ENCODE results near the gene MLF2. TPM values are rescaled to one million over a fixed set of nuclear protein-coding genes. Genes with fewer than 3 reads are reported as not detected.
A peak's percentile ranks its signal among the peaks of the same experiment; 100 is the strongest.

The MLF2 gene
- total RNA-seq, 2 donors from 2014 or later, result 59.4 to 76.5 TPM

- TF ChIP-seq POLR2A (IDR thresholded peaks at IDR 0.05) (no peak), CTCF (IDR thresholded peaks at IDR 0.05) (no peak)
- H3K27me3 ChIP-seq, result no peaks in the 10 kb centered on the region
- 88 to 94% methylated on average over 8 to 16 of the region's 18 CpGs for whole genome bisulfite sequencing, 2 donors
- no peaks in the 10 kb centered on the region for H3K9me3 ChIP-seq
- ATAC-seq (no peak), DNase-seq (no peak)
- H3K27ac ChIP-seq, result no peak overlapping the region
- peaks cover 19 to 26% of the 10 kb centered on the region in 2 donors for H3K36me3 ChIP-seq (replicated peaks in 1 of 2; ENCODE audit: insufficient read depth in 1 of 2, low read depth in 2 of 2)
- H3K4me3 ChIP-seq, result no peak overlapping the region
- intact Hi-C loops (cut with DNase I), result no loop called here
- peaks cover 9% of the 10 kb centered on the region for H3K4me1 ChIP-seq
Measured at GRCh38 chr12:6729186-6729585, 23.8 kb downstream of the MLF2 start.

GRCh38 chr12:6725350-6725749 lies 27.6 kb downstream of the MLF2 start:
- TF ChIP-seq POLR2A (IDR thresholded peaks at IDR 0.05) (no peak), CTCF (IDR thresholded peaks at IDR 0.05) (no peak)
- ATAC-seq, result no peak
- Histone ChIP-seq H3K27ac (no peak overlapping the region), H3K36me3 (replicated peaks in 1 of 2; ENCODE audit: insufficient read depth in 1 of 2, low read depth in 2 of 2) (peaks cover 15 to 16% of the 10 kb centered on the region in 2 donors), H3K4me3 (no peak overlapping the region), H3K9me3 (no peaks in the 10 kb centered on the region), H3K4me1 (peaks cover 9% of the 10 kb centered on the region), H3K27me3 (no peaks in the 10 kb centered on the region)
- intact Hi-C loops (cut with DNase I), result no loop called here
- DNase-seq, result no peak
- 90 to 92% methylated on average over 7 of the region's 7 CpGs for WGBS, 2 donors

GRCh38 chr12:6724409-6724797 lies 28.5 kb downstream of the MLF2 start:
- H3K4me3 ChIP-seq, result peak overlapping the region; percentile 10 to 23
- H3K9me3 ChIP-seq, result no peaks in the 10 kb centered on the region
- peaks cover 5 to 10% of the 10 kb centered on the region in 2 donors for H3K36me3 ChIP-seq (replicated peaks in 1 of 2; ENCODE audit: insufficient read depth in 1 of 2, low read depth in 2 of 2)
- TF ChIP-seq CTCF (IDR thresholded peaks at IDR 0.05) (no peak), POLR2A (IDR thresholded peaks at IDR 0.05) (no peak)
- ATAC-seq, result no peak
- peak overlapping the region; percentile 64 to 91 (median 86) for H3K27ac ChIP-seq
- intact Hi-C loops (cut with DNase I), result no loop called here
- peaks cover 9% of the 10 kb centered on the region for H3K4me1 ChIP-seq
- no peaks in the 10 kb centered on the region for H3K27me3 ChIP-seq
- WGBS, 2 donors, result 5 to 16% methylated on average over 9 to 10 of the region's 10 CpGs
- peak in 2 of 4 donors; percentile 11 to 22 for DNase-seq

GRCh38 chr12:6723607-6724408 lies 29.1 kb downstream of the MLF2 start, which contains the start of gene COPS7A:
TSS of gene COPS7A (plus strand) at chr12:6724046. CDS start at chr12:6724657, 611 bp downstream.
- intact Hi-C loops (cut with DNase I), result no loop called here
- peak; percentile 40 to 83 (median 79) for TF ChIP-seq POLR2A (IDR thresholded peaks at IDR 0.05)
- TF ChIP-seq CTCF (IDR thresholded peaks at IDR 0.05), result peak in 1 of 7 experiments; percentile 23
- Histone ChIP-seq H3K36me3 (replicated peaks in 1 of 2; ENCODE audit: insufficient read depth in 1 of 2, low read depth in 2 of 2) (peaks cover 0 to 5% of the 10 kb centered on the region in 2 donors), H3K27me3 (no peaks in the 10 kb centered on the region), H3K27ac (peak within 1 kb of the TSS; percentile 64 to 91 (median 86)), H3K9me3 (no peaks in the 10 kb centered on the region), H3K4me1 (peaks cover 9% of the 10 kb centered on the region), H3K4me3 (peak within 1 kb of the TSS; percentile 10 to 23)
- peak; percentile 96 to 98 (median 98) for DNase-seq
- 0% methylated on average over 35 to 49 of the region's 49 CpGs for WGBS, 2 donors
- ATAC-seq, result peak; percentile 99
